Transverse colon (tissue), 4 donors: Measurements from ENCODE around the gene NR2E3. TPM values are rescaled to one million over a fixed set of nuclear protein-coding genes. Genes with fewer than 3 reads are reported as not detected.

Experiments
- DNase-seq: peaks from one replicate; pipeline ENCODE4 v3.0.0-alpha.2; 2019
- H3K27ac ChIP-seq, 4 donors: fragments of 200-600 bp; sonication (generic); 2 replicates each; pipeline ENCODE4 v1.5.1; 2016 to 2018; ENCODE audit warnings: inconsistent platforms in 4 of 4
- H3K27me3 ChIP-seq: fragments of 200-600 bp; sonication (generic); 2 replicates; pipeline ENCODE4 v1.5.1; 2017; ENCODE audit warnings: inconsistent platforms
- H3K36me3 ChIP-seq, 4 donors: fragments of 200-600 bp; sonication (generic); 2 replicates each; pipeline ENCODE4 v1.5.1; 2017 to 2019; ENCODE audit warnings: inconsistent platforms in 4 of 4
- H3K4me1 ChIP-seq, 4 donors: fragments of 200-600 bp; sonication (generic); 2 replicates each; pipeline ENCODE4 v1.5.1; 2017 to 2020; ENCODE audit warnings: inconsistent platforms in 4 of 4
- H3K4me3 ChIP-seq, 4 donors: fragments of 200-600 bp; sonication (generic); 1 replicate in 1 of 4; 2 replicates in 3 of 4; pipeline versions ENCODE4 v1.5.1 to v1.6.1; 2017 to 2019; ENCODE audit warnings: inconsistent platforms in 4 of 4
- H3K9me3 ChIP-seq, 2 donors: fragments of 200-600 bp; sonication (generic); 2 replicates each; pipeline ENCODE4 v1.5.1; 2017 to 2019; ENCODE audit warnings: inconsistent platforms in 2 of 2
- CTCF ChIP-seq, 5 experiments: fragments of 200-600 bp in 3 of 5; fragments of 450-650 bp in 2 of 5; sonication (generic) in 3 of 5; IDR thresholded peaks; 1 replicate in 2 of 5; 2 replicates in 3 of 5; pipeline ENCODE4 v1.5.1; 2016 to 2017; ENCODE audit warnings: antibody characterized with exemption in 5 of 5, inconsistent platforms in 3 of 5, mild to moderate bottlenecking in 2 of 5, moderate library complexity in 1 of 5
- EP300 ChIP-seq: sonication (generic); formaldehyde crosslinking; IDR thresholded peaks from one replicate; pipeline ENCODE4 v1.6.1; 2017; ENCODE audit warnings: antibody characterized with exemption, low read depth
- POLR2A ChIP-seq: fragments of 450-650 bp; IDR thresholded peaks from one replicate; pipeline ENCODE4 v1.6.1; 2016; ENCODE audit warnings: antibody characterized with exemption, mild to moderate bottlenecking, moderate library complexity
- POLR2AphosphoS5 ChIP-seq, 3 donors: sonication (generic); formaldehyde crosslinking; IDR thresholded peaks; one replicate each; pipeline ENCODE4 v1.6.1; 2016; ENCODE audit warnings: antibody characterized with exemption in 3 of 3
- WGBS, 2 donors: methylation state at CpG; one replicate each; pipeline ENCODE4 v1.1.5; 2018; ENCODE audit warnings: low coverage in 1 of 2; 5-methylcytosine and 5-hydroxymethylcytosine counted together
- in situ Hi-C, 4 donors: fragments of 200-750 bp; cut with MboI; loops; one replicate each; pipeline versions ENCODE4 v1.15.0 to v1.15.1; 2017; ENCODE audit warnings: low sequenced_read_pairs in 3 of 4, low pct_ligation_motif_present in 1 of 4, low pct_unique_long_range_greater_than_20kb in 1 of 4
- intact Hi-C: fragments of 100-400 bp; cut with DNase I; formaldehyde crosslinking; loops from one replicate; pipeline ENCODE4 v1.15.1; 2023; ENCODE audit warnings: low total_unique reads
- total RNA-seq, 4 donors: library from RNA; depleted of rRNA; stranded (reverse); fragments of >200 nt; gene quantifications; one replicate each; pipeline ENCODE4 v1.1.0, GENCODE V29; 2016

NR2E3 gene
- total RNA-seq, 4 donors from 2014 or later = 0.55 to 0.95 TPM; not detected in 2

- Histone ChIP-seq H3K27ac (no peak overlapping the region), H3K36me3 (no peaks in the 10 kb centered on the region), H3K4me3 (no peak overlapping the region), H3K9me3 (no peaks in the 10 kb centered on the region), H3K27me3 (no peaks in the 10 kb centered on the region), H3K4me1 (peaks cover 0 to 4% (median 0%) of the 10 kb centered on the region in 4 donors)
- in situ Hi-C loops = no loop called here
- TF ChIP-seq CTCF (IDR thresholded peaks at IDR 0.05) (no peak), POLR2A (no peak), EP300 (no peak), POLR2AphosphoS5 (IDR thresholded peaks at IDR 0.05) (no peak)
- no peak for DNase-seq
- WGBS, 2 donors = 47 to 60% methylated on average over 2 of the region's 2 CpGs
- intact Hi-C loops = no loop called here
Observed at GRCh38 chr15:71792521-71792920, 17.8 kb upstream of the NR2E3 start.

GRCh38 chr15:71798641-71799040 is 11.7 kb upstream of the NR2E3 start:
- WGBS, 2 donors = 80 to 86% methylated on average over 1 to 6 of the region's 6 CpGs
- no peak overlapping the region for H3K4me3 ChIP-seq
- intact Hi-C loops = no loop called here
- H3K4me1 ChIP-seq = peaks cover 0 to 8% (median 5%) of the 10 kb centered on the region in 4 donors
- H3K27me3 ChIP-seq = no peaks in the 10 kb centered on the region
- H3K9me3 ChIP-seq = no peaks in the 10 kb centered on the region
- no peak for DNase-seq
- in situ Hi-C loops = no loop called here
- TF ChIP-seq POLR2A (no peak), EP300 (no peak), POLR2AphosphoS5 (IDR thresholded peaks at IDR 0.05) (no peak), CTCF (IDR thresholded peaks at IDR 0.05) (no peak)
- H3K36me3 ChIP-seq = no peaks in the 10 kb centered on the region
- H3K27ac ChIP-seq = no peak overlapping the region

GRCh38 chr15:71800190-71800589 is 10.2 kb upstream of the NR2E3 start:
- intact Hi-C loops (loop anchor here (10.0 kb wide), 1 partner anchor 55 kb away; no protein-coding TSS in a partner anchor), in situ Hi-C loops (loop anchor here in 2 of 4 donors (10.0 to 25.0 kb wide), 3 partner anchors 345 to 362 kb away; no protein-coding TSS in a partner anchor)
- no peak for DNase-seq
- TF ChIP-seq POLR2A (no peak), CTCF (IDR thresholded peaks at IDR 0.05) (no peak), POLR2AphosphoS5 (IDR thresholded peaks at IDR 0.05) (no peak), EP300 (no peak)
- Histone ChIP-seq H3K4me3 (no peak overlapping the region), H3K27me3 (no peaks in the 10 kb centered on the region), H3K9me3 (no peaks in the 10 kb centered on the region), H3K4me1 (peaks cover 0 to 8% (median 5%) of the 10 kb centered on the region in 4 donors), H3K27ac (no peak overlapping the region), H3K36me3 (no peaks in the 10 kb centered on the region)
- whole genome bisulfite sequencing, 2 donors = 100% methylated on average over 3 of the region's 3 CpGs; no CpG with 5 or more reads in 1 of the 2 donors

- Histone ChIP-seq H3K36me3 (no peaks in the 10 kb centered on the region), H3K4me1 (peaks cover 0 to 8% (median 5%) of the 10 kb centered on the region in 4 donors), H3K9me3 (no peaks in the 10 kb centered on the region), H3K4me3 (no peak overlapping the region), H3K27ac (no peak overlapping the region), H3K27me3 (no peaks in the 10 kb centered on the region)
- intact Hi-C loops = loop anchor here (10.0 kb wide), 1 partner anchor 56 kb away; no protein-coding TSS in a partner anchor
- DNase-seq = peak; percentile 55
- 58 to 60% methylated on average over 14 to 17 of the region's 17 CpGs for WGBS, 2 donors
- in situ Hi-C loops = loop anchor here in 2 of 4 donors (10.0 to 25.0 kb wide), 3 partner anchors 346 to 361 kb away; no protein-coding TSS in a partner anchor
- TF ChIP-seq CTCF (IDR thresholded peaks at IDR 0.05) = peak; percentile 77 to 96 (median 81)
- TF ChIP-seq POLR2AphosphoS5 (IDR thresholded peaks at IDR 0.05) = no peak
Observed at GRCh38 chr15:71800835-71801745, 9.3 kb upstream of the NR2E3 start.
